NCI-H1092 (cell line): Measurements from ENCODE around the gene FBXO31.

ENCODE experiments used
- DNase-seq: peaks from one replicate; lab custom pipeline; 2025; lab: John Stamatoyannopoulos, UW

The FBXO31 gene

GRCh38 chr16:87327798-87328495 is 55.6 kb downstream of the FBXO31 start:
- no peak for DNase-seq

GRCh38 chr16:87326151-87326571 is 57.4 kb downstream of the FBXO31 start:
- no peak for DNase-seq

DNA sequence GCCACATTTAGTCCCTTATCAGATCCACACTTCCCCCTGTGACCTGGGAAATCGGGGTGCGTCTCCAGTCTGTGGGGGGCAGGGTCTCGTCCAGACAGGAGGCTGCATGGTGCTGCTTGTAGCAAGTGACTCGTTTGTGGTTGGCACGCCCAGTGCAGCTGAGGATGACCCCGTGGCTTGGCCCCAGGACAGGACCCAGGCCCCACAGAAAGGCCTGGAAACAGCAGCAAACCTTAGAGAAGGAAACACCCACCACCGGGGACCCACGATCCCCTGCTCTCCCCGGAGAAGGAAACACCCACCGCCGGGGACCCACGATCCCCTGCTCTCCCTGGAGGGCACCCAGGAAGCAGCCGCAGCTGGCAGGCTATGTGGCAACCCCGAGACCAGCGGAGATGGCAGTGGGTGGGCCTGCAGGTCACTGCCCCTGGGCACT is 58.1 kb downstream of the FBXO31 start:
- DNase-seq = no peak

- peak; percentile 41 for DNase-seq
Observed at GRCh38 chr16:87324411-87325275, 58.9 kb downstream of the FBXO31 start.

DNA sequence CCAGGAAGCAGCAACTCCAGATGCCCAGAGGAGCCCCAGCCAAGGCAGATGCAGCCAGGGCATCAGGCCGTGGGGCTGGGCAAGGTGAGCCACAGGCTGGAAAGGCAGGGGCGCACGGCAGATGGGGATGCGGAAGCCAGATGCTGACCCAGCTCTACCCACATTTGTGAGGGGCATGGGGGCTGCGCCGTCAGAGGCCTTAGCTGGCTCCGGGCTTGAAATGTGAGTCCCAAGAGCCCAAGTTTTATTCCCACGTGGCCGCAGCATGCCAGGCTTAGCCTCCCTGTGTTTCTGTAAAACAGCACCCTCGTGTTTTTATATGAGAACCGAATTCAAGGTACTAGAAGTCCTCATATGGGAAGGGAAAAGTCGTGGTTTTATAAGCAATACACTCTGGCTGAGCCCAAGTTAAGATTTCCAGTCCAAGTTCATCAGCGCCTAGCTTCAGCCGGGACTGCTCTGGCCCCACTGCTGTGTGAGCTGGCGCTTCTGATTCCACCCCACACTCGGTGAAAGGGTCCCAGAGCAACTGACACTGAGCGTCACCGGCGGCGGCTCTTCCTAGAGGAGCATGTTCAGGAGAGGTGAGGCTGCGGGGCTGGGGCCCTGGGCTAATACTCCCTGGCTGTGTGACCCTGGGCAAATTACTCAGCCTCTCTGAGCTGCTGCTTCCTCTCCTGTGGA is 59.7 kb downstream of the FBXO31 start:
- no peak for DNase-seq

DNA sequence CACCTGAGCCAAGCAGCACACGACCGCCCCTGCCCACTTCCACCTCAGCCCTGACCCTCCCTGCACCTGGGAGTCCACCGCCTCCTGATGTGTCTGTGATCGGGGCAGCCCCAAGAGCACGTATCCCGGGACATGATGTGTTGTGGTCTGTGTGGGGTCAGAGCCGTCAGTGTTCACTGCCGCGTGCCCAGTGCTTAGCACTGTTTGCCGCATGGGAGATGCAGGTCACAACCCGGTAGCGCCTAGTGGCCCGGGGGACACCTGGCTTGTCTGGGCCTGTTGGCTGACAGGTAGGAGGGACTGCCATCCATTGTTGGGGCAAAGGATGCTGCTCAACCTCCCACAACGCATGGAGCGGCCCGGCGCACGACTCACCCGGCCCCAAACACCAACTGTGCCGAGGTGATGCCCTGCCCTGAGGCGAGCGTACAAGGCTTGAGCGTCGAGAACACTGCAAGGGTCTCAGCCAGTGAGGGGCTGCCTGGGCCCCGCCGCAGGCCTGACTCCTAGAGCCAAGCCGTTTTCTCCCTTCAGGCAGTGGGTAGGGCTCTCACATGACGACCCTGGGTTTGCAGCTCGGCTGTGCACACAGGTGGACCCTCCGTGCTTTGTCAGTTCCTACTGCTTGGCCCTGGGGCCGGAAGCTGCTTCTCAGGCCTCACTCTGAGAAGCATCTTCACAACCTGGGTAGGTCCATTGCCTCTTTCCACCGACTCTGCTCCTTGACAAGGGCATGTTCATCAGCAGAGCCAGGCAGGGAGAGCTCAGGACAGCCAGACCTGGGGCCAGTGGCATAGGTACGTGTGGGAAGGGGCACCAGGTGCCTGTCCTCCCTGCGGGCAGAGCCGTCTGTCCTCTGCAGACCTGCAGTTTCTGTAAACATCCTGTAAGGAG is 60.5 kb downstream of the FBXO31 start:
- DNase-seq = no peak

DNA sequence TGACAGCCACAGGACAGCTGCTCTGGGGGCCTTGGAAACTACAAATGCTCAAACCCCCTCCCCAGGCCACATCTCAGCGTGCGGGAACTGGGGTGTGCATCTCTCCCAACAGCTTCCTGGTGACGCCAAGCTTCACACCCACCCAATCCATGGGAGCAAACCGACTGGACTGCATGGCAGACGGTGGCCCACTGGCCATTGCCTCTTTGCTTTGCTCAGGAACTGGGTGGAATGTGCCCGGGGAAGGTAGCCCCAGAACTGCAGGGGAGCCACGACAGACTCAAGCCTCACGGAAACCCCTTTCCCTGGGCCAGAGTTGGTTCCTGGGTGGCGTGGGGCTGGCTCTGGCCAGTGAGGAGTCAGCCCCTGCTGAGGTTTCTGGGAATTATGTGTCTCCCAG is 61.2 kb downstream of the FBXO31 start:
- DNase-seq = no peak

- no peak for DNase-seq
Observed at GRCh38 chr16:87321336-87322107, 62.1 kb downstream of the FBXO31 start.

DNA sequence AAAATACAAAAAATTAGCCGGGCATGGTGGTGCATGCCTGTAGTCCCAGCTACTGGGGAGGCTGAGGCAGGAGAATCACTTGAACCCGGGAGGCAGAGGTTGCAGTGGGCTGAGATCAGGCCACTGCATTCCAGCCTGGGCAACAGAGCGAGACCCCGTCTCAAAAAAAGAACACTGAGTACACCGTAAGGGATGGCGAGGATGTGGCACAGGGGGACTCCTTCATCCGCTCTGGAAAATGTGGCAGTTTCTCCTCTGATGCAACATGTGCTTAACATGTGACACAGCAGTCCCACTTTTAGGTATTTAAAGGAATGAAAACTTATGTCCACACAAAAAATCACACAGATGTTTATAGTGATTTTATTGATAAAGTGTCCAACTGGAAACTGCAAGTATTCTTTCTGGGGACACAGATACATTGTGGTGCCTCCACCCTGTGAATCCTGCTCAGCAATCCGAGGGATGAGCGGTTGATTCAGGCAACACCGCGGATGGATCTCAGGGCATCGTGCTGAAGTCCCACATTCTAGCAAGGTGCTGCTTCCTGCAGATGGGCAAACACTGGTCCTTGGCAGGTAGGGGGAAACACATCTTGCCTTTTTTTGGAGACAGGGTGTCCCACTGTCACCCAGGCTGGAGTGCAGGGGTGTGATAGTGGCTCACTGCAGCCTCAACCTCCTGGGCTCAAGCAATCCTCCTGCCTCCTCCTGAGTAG is 62.9 kb downstream of the FBXO31 start:
- DNase-seq = no peak

DNA sequence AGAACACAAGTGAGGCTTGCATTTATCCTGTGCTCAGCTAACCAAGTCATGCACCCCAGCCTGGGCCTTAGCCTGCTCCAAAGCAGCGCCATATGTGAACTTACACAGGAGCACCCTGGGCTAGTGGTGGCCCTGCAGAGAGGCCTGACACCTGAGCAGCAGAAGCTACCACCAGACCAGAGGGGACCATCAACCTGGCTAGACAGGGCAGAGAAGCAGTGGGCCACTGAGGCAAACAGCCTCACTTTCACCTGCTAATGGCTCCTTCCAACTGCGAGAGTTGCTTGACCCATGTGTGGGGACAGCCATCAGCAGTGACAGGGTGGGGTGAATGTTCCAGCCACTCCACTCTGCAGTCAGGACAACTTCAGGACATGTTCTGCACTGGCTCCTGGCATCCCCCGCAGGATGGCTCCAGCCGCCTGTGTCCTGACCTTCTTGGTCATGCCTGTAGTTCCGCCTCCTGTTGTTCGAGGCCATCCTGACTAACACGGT is 63.5 kb downstream of the FBXO31 start:
- no peak for DNase-seq

DNA sequence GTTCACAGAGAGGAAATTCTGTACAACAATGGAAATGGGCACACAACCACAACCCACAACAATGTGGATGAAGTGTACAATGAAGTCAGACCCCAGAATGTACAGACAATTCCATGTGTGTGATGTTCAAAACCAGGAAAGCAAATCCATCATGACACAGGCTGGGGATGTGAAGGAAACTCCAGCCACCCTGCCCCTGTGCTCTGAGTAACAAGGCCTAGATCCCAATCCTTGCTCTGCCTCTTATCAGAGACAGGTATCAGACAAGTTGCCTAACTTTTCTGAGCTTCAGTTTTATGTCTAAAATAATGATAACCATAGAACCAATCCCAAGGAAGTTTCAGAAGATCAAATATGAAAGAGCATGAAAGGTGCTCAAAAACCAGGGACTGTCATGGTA is 64.6 kb downstream of the FBXO31 start:
- DNase-seq = no peak

GRCh38 chr16:87317750-87318644 is 65.6 kb downstream of the FBXO31 start:
- peak; percentile 25 for DNase-seq

- peak; percentile 96 for DNase-seq
Observed at GRCh38 chr16:87316923-87317749, 66.4 kb downstream of the FBXO31 start, which contains the start of gene C16orf95. Gene C16orf95 (minus strand): TSS chr16:87317392. CDS start chr16:87317242, 150 bp downstream.

GRCh38 chr16:87316450-87316922 is 67.1 kb downstream of the FBXO31 start:
- DNase-seq = no peak

- DNase-seq = no peak
Observed at GRCh38 chr16:87314990-87315420, 68.6 kb downstream of the FBXO31 start.

DNA sequence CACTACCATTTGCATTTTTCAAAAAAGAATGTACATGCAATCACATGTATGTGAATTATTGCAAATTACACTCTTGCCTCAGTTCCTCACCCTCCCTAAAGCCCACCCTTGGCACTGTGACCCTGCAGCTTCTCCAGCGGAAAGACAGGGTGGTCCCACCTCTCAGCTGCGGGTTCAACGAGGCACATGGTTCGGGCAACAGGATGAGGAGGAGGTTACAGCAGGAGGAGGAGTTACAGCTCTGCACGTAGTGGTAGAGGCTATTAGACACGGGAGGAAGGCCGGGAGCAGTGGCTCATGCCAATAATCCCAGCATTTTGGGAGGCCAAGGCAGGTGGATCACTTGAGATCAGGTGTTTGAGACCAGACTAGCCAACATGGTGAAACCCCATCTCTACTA is 71.6 kb downstream of the FBXO31 start:
- DNase-seq = no peak

GRCh38 chr16:87311387-87311786 is 72.2 kb downstream of the FBXO31 start:
- DNase-seq = no peak

DNA sequence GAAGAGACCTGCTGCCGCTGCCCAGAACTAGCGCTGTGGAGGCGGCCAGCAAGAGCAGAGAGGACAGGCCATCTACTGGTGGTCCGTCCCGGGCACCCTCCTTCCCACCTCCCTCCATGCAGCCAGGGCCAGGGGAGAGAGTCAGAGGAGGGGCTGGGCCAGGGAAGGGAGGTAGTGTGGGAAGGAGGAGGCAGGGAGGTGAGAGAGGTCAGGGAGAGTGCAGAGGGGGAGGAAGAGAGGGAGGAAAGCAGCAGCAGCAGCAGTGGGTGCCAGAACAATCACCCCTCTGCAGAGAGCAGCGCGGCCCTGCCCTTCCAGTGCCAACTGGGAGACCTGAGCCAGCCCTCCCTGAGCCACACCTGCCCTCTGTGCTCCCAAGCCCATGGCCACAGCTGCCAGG is 73.0 kb downstream of the FBXO31 start:
- DNase-seq = no peak
